H1 (cell line): ENCODE results near the gene RAP2B. TPM values are rescaled to one million over a fixed set of nuclear protein-coding genes. Genes with fewer than 3 reads are reported as not detected.

Experiments used
- CTCF ChIA-PET: fragments of 300-600 bp; sonication (Branson Sonifier 250); formaldehyde crosslinking; loops from one replicate; lab custom pipeline; 2021; ENCODE audit not compliant: partially characterized antibody; lab: Charles Lee
- POLR2A ChIA-PET: fragments of 300-600 bp; sonication (Branson Sonifier 250); formaldehyde crosslinking; loops from one replicate; lab custom pipeline; 2021; ENCODE audit warnings: inconsistent platforms; ENCODE audit not compliant: partially characterized antibody; lab: Charles Lee
- DNase-seq, 2 experiments: peaks; one replicate each; pipeline versions ENCODE4 v3.0.0 to v3.0.0-alpha.2; 2010 to 2022; ENCODE audit warnings: low spot score in 2 of 2, low read depth in 1 of 2, mixed read lengths in 1 of 2
- FAIRE-seq: peaks from 2 replicates; lab custom pipeline; 2011; peaks lifted over from hg19 to GRCh38; lab: Jason Lieb, UNC
- H2AFZ ChIP-seq: 2 replicates; pipeline ENCODE4 v1.8.1; 2012; ENCODE audit warnings: low read length, inconsistent platforms
- H2AK5ac ChIP-seq: 2 replicates; pipeline ENCODE4 v1.6.1; 2013; ENCODE audit warnings: low read depth, low read length
- H2BK120ac ChIP-seq: replicated peaks from 2 replicates; pipeline ENCODE3; 2013; ENCODE audit warnings: low read depth, low read length, inconsistent platforms
- H2BK12ac ChIP-seq: 2 replicates; pipeline ENCODE4 v1.6.1; 2013; ENCODE audit warnings: low read depth, low read length
- H2BK15ac ChIP-seq: 2 replicates; pipeline ENCODE4 v1.6.1; 2013; ENCODE audit warnings: low read length
- H2BK20ac ChIP-seq: 2 replicates; pipeline ENCODE4 v1.6.1; 2013; ENCODE audit warnings: low read length
- H2BK5ac ChIP-seq: 2 replicates; pipeline ENCODE4 v1.6.1; 2013; ENCODE audit warnings: low read depth, low read length
- H3K14ac ChIP-seq: 2 replicates; pipeline ENCODE4 v1.6.1; 2013; ENCODE audit warnings: inconsistent platforms; ENCODE audit not compliant: insufficient read length
- H3K18ac ChIP-seq: 2 replicates; pipeline ENCODE4 v1.6.1; 2013; ENCODE audit warnings: low read length; ENCODE audit errors: extremely low read depth
- H3K23ac ChIP-seq: 2 replicates; pipeline ENCODE4 v1.6.1; 2013; ENCODE audit warnings: inconsistent platforms; ENCODE audit not compliant: insufficient read length
- H3K23me2 ChIP-seq: 2 replicates; pipeline ENCODE4 v1.6.1; 2013; ENCODE audit warnings: low read depth, low read length
- H3K27ac ChIP-seq: 2 replicates; pipeline ENCODE4 v1.6.1; 2011; ENCODE audit warnings: low read depth, low read length, inconsistent platforms
- H3K27me3 ChIP-seq, 4 experiments: replicated peaks in 1 of 4; 1 replicate in 1 of 4; 2 replicates in 3 of 4; pipeline versions ENCODE4 v1.6.1 to v1.8.1; 2011 to 2013; ENCODE audit warnings: low read length in 3 of 4, mild to moderate bottlenecking in 3 of 4, inconsistent platforms in 2 of 4, mixed read lengths in 2 of 4, moderate library complexity in 1 of 4; ENCODE audit not compliant: control insufficient read depth in 3 of 4, insufficient read depth in 3 of 4; ENCODE audit errors: extremely low read depth in 1 of 4
- H3K36me3 ChIP-seq, 4 experiments: 2 replicates each; pipeline versions ENCODE4 v1.6.1 to v1.8.1; 2011 to 2013; ENCODE audit warnings: mild to moderate bottlenecking in 4 of 4, low read length in 3 of 4, moderate library complexity in 2 of 4, control low read depth in 1 of 4, inconsistent platforms in 1 of 4; ENCODE audit not compliant: insufficient read depth in 4 of 4, control insufficient read depth in 2 of 4
- H3K4ac ChIP-seq: replicated peaks from 2 replicates; pipeline ENCODE3; 2013; ENCODE audit warnings: low read length, low read depth, mixed read lengths, inconsistent platforms; ENCODE audit not compliant: insufficient read length
- H3K4me1 ChIP-seq, 4 experiments: replicated peaks in 1 of 4; 1 replicate in 1 of 4; 2 replicates in 3 of 4; pipeline versions ENCODE4 v1.6.1 to v1.8.1; 2011 to 2013; ENCODE audit warnings: low read length in 3 of 4, inconsistent platforms in 2 of 4, mixed read lengths in 1 of 4; ENCODE audit not compliant: insufficient read depth in 4 of 4, control insufficient read depth in 3 of 4
- H3K4me2 ChIP-seq, 2 experiments: 2 replicates each; pipeline versions ENCODE4 v1.6.1 to v1.8.1; 2011 to 2013; ENCODE audit warnings: low read depth in 2 of 2, low read length in 2 of 2, control low read depth in 1 of 2, inconsistent platforms in 1 of 2, mild to moderate bottlenecking in 1 of 2; ENCODE audit not compliant: insufficient read depth in 1 of 2
- H3K4me3 ChIP-seq, 4 experiments: fragments of 200-600, 300-600 bp in 1 of 4; sonication (generic), shearing (Covaris generic), sonication (Bioruptor Twin) in 1 of 4; 2 replicates each; pipeline versions ENCODE4 v1.5.1 to v1.8.1; 2011 to 2016; ENCODE audit warnings: low read length in 4 of 4, low read depth in 3 of 4, control low read depth in 2 of 4, inconsistent platforms in 2 of 4, mild to moderate bottlenecking in 2 of 4, mixed read lengths in 1 of 4, moderate library complexity in 1 of 4; ENCODE audit not compliant: insufficient read depth in 2 of 4; ENCODE audit errors: extremely low read depth in 1 of 4
- H3K56ac ChIP-seq: replicated peaks from 2 replicates; pipeline ENCODE3; 2013; ENCODE audit warnings: low read depth, mild to moderate bottlenecking, mixed read lengths, low read length, inconsistent platforms; ENCODE audit not compliant: insufficient read length
- H3K79me1 ChIP-seq: 2 replicates; pipeline ENCODE4 v1.6.1; 2013; ENCODE audit warnings: low read depth, low read length, control low read depth
- H3K79me2 ChIP-seq, 2 experiments: 2 replicates each; pipeline versions ENCODE4 v1.6.1 to v1.8.1; 2012 to 2013; ENCODE audit warnings: low read length in 2 of 2, mild to moderate bottlenecking in 2 of 2, inconsistent platforms in 1 of 2; ENCODE audit not compliant: insufficient read depth in 2 of 2, control insufficient read depth in 1 of 2
- H3K9ac ChIP-seq, 4 experiments: replicated peaks in 1 of 4; 1 replicate in 1 of 4; 2 replicates in 3 of 4; pipeline versions ENCODE4 v1.6.1 to v1.8.1; 2011 to 2013; ENCODE audit warnings: low read depth in 3 of 4, low read length in 3 of 4, control low read depth in 2 of 4, mild to moderate bottlenecking in 2 of 4, moderate library complexity in 2 of 4, inconsistent platforms in 1 of 4; ENCODE audit errors: extremely low read depth in 1 of 4
- H3K9me3 ChIP-seq, 2 experiments: 2 replicates each; pipeline versions ENCODE4 v1.6.1 to v1.8.1; 2012 to 2013; ENCODE audit warnings: mild to moderate bottlenecking in 2 of 2, moderate library complexity in 2 of 2, control low read depth in 1 of 2, inconsistent platforms in 1 of 2, low read depth in 1 of 2, low read length in 1 of 2, mixed read lengths in 1 of 2; ENCODE audit not compliant: insufficient read depth in 2 of 2
- H4K20me1 ChIP-seq, 2 experiments: replicated peaks in 1 of 2; 2 replicates each; pipeline versions ENCODE3 to v1.8.1; 2011 to 2013; ENCODE audit warnings: inconsistent platforms in 2 of 2, low read length in 2 of 2, mild to moderate bottlenecking in 1 of 2; ENCODE audit not compliant: insufficient read depth in 2 of 2, control insufficient read depth in 1 of 2
- H4K5ac ChIP-seq: 2 replicates; pipeline ENCODE4 v1.6.1; 2013; ENCODE audit warnings: low read length, low read depth, mixed read lengths, inconsistent platforms; ENCODE audit not compliant: insufficient read length
- H4K8ac ChIP-seq: 2 replicates; pipeline ENCODE4 v1.8.0; 2013; ENCODE audit warnings: mild to moderate bottlenecking, moderate library complexity, low read length, inconsistent platforms; ENCODE audit not compliant: insufficient read depth; ENCODE audit errors: extremely low read depth
- H4K91ac ChIP-seq: replicated peaks from 2 replicates; pipeline ENCODE3; 2013; ENCODE audit warnings: low read length, mixed read lengths, inconsistent platforms; ENCODE audit not compliant: insufficient read length
- HDAC2 ChIP-seq, 2 experiments: fragments of 300-600 bp in 1 of 2; sonication (generic) in 1 of 2; IDR thresholded peaks; 2 replicates each; pipeline ENCODE4 v1.6.1; 2011 to 2012; ENCODE audit warnings: low read depth in 2 of 2, low read length in 2 of 2, mild to moderate bottlenecking in 2 of 2, moderate library complexity in 2 of 2, borderline replicate concordance in 1 of 2, inconsistent platforms in 1 of 2
- SP4 ChIP-seq: IDR thresholded peaks from 2 replicates; pipeline ENCODE4 v1.6.1; 2012; ENCODE audit warnings: low read length, inconsistent platforms
- WGBS, 2 experiments: shearing (Covaris generic) in 1 of 2; methylation state at CpG; one replicate each; pipeline versions ENCODE4 v1.1.6 to v1.1.7; 2013 to 2015; ENCODE audit warnings: low lambda C conversion rate in 2 of 2, mixed read lengths in 2 of 2, inconsistent platforms in 1 of 2, low coverage in 1 of 2, missing lambda C conversion rate in 1 of 2; ENCODE audit not compliant: insufficient replicate concordance in 2 of 2, insufficient coverage in 1 of 2, insufficient read length in 1 of 2; ENCODE audit errors: extremely low coverage in 1 of 2, missing lambda C conversion rate in 1 of 2; 5-methylcytosine and 5-hydroxymethylcytosine counted together
- polyA plus RNA-seq, 7 experiments: library from polyadenylated mRNA; depleted of rRNA in 3 of 7; stranded (reverse) in 5 of 7; unstranded in 2 of 7; fragments of >200 nt in 5 of 7; fragments of 200-250 nt in 2 of 7; gene quantifications; 1 replicate in 5 of 7; 2 replicates in 1 of 7; 4 replicates in 1 of 7; pipeline versions ENCODE4 v1.2.1 to v1.2.3, GENCODE V29; 2011 to 2013; ENCODE audit warnings: missing spikeins in 2 of 7, mixed read lengths in 2 of 7
- total RNA-seq: library from RNA; stranded (reverse); fragmentation: NEBNext Ultra II Directional; extraction: Animal tissue kit (Norgen Biotek cat#: 25700); gene quantifications from 2 replicates; pipeline ENCODE4 v1.2.1, GENCODE V29; 2021

Gene RAP2B
- total and polyA plus RNA-seq, 2 of the 8 experiments (the other 6 are each of a cell fraction or from before 2014, with no cell fraction given): 7.5 to 20.3 TPM

- no peak overlapping the region for H3K23ac ChIP-seq
- no peak overlapping the region for H3K56ac ChIP-seq
- no peaks in the 10 kb centered on the region for H3K27me3 ChIP-seq
- no peak overlapping the region for H3K27ac ChIP-seq
- DNase-seq: no peak
- no peak overlapping the region for H2BK20ac ChIP-seq
- H4K20me1 ChIP-seq: peaks cover 10 to 22% of the 10 kb centered on the region in 2 experiments
- peaks cover 0 to 5% (median 0%) of the 10 kb centered on the region in 4 experiments; a peak in 1 of 8 replicates for H3K36me3 ChIP-seq
- H3K79me2 ChIP-seq: peaks cover 0 to 51% of the 10 kb centered on the region in 2 experiments; a peak in 3 of 4 replicates
- peaks cover 10% of the 10 kb centered on the region; the same call in 1 of the 2 replicates for H3K23me2 ChIP-seq
- H2BK15ac ChIP-seq: no peak overlapping the region
- H3K4ac ChIP-seq: no peak overlapping the region
- POLR2A ChIA-PET: no interaction called here
- 89% methylated on average over 2 of the region's 2 CpGs; no CpG with 5 or more reads in 1 of the 2 experiments for WGBS, 2 experiments
- H4K91ac ChIP-seq: no peak overlapping the region
- no peak overlapping the region for H3K4me2 ChIP-seq
- H3K4me3 ChIP-seq: no peak overlapping the region
- H2AFZ ChIP-seq: no peak overlapping the region
- no peak overlapping the region for H2BK120ac ChIP-seq
- no peak overlapping the region for H2AK5ac ChIP-seq
- H3K4me1 ChIP-seq: peaks cover 0 to 5% (median 0%) of the 10 kb centered on the region in 4 experiments; a peak in 3 of 7 replicates
- H2BK12ac ChIP-seq: no peak overlapping the region
- no peaks in the 10 kb centered on the region; the same call in 1 of the 2 replicates for H3K79me1 ChIP-seq
- H3K9me3 ChIP-seq: no peaks in the 10 kb centered on the region
- FAIRE-seq: no peak
- H3K9ac ChIP-seq: no peak overlapping the region
- H3K14ac ChIP-seq: no peak overlapping the region
- no peak overlapping the region for H2BK5ac ChIP-seq
- H3K18ac ChIP-seq: no peak overlapping the region
- H4K5ac ChIP-seq: no peak overlapping the region
- no peak overlapping the region for H4K8ac ChIP-seq
- CTCF ChIA-PET: interaction anchor here (0.9 to 1.0 kb wide), 3 partner anchors 11 to 241 kb away, joined by 3 read pairs; no protein-coding TSS in a partner anchor
- TF ChIP-seq HDAC2 (IDR thresholded peaks at IDR 0.05; ENCODE audit: borderline replicate concordance in 1 of 2, low read depth in 2 of 2, low read length in 2 of 2) (no peak), SP4 (no peak)
These were observed 4.8 kb downstream of the RAP2B start for GRCh38 chr3:153166796-153167195.
